ENCODE results near the gene SPTAN1.

SPTAN1 gene

DNA sequence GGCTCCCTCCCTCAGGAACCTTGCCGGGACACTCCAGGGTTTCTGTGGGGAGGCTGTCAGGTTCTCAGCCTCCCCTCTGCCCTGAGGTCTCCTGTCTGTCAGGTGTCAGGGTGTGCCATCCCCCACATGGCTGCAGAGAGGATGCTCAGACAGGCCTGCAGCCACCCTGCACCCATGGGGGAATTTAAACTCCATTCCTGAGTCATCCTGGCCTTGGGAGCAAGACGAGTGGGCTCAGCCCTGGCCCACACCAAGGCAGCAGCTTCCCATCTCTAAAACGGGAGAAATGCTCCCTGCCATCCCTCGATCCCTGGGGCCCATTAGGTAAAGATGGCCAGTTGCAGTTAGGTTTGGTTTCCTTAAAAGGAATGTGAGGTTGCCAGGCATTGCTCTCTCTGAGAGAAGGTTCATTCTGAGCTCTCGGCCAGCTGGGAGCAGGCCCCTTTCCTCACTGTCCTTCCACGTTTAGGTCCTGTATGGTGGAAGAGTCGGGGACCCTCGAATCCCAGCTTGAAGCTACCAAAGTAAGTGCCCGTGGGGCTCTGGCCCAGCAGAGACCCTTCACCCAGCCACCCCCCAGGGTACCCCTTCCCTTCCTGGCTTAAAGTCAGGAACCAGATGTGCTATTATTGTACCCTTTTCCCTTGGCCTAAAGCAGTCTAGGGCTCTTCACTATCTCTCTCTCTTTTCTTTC lies 77.6 kb downstream of the SPTAN1 start:
- H3K4me3 ChIP-seq (ENCODE audit: low read depth in 1 of 2, low read length in 1 of 2), result no peak overlapping the region
- no peaks in the 10 kb centered on the region for H3K9me3 ChIP-seq
- TF ChIP-seq, protein P1, sequence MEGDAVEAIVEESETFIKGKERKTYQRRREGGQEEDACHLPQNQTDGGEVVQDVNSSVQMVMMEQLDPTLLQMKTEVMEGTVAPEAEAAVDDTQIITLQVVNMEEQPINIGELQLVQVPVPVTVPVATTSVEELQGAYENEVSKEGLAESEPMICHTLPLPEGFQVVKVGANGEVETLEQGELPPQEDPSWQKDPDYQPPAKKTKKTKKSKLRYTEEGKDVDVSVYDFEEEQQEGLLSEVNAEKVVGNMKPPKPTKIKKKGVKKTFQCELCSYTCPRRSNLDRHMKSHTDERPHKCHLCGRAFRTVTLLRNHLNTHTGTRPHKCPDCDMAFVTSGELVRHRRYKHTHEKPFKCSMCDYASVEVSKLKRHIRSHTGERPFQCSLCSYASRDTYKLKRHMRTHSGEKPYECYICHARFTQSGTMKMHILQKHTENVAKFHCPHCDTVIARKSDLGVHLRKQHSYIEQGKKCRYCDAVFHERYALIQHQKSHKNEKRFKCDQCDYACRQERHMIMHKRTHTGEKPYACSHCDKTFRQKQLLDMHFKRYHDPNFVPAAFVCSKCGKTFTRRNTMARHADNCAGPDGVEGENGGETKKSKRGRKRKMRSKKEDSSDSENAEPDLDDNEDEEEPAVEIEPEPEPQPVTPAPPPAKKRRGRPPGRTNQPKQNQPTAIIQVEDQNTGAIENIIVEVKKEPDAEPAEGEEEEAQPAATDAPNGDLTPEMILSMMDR (IDR thresholded peaks at IDR 0.05), result no peak
- no peaks in the 10 kb centered on the region for H3K4me1 ChIP-seq (ENCODE audit: control insufficient read depth in 1 of 2, insufficient read depth in 1 of 2, low read depth in 1 of 2, low read length in 1 of 2)
- no peaks in the 10 kb centered on the region for H3K27me3 ChIP-seq
- peaks cover 100% of the 10 kb centered on the region for H3K36me3 ChIP-seq
- no peak overlapping the region for H3K27ac ChIP-seq

DNA sequence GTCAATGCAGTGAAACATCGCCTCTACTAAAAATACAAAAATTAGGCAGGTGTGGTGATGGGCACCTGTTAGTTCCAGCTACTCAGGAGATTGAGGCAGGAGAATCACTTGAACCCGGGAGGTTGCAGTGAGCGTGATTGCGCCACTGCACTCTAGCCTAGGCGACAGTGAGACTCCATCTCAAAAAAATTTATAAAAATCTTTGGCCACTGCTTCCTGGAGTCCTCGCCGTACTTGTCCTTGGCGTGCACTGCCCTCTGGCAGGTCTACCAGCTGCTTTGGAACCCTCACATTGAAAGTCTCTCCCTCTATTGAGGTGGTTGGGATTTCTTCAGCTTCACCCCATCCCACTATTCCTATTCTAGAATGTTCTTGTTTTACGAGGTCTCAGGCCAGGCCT lies 79.2 kb downstream of the SPTAN1 start:
- no peaks in the 10 kb centered on the region for H3K4me1 ChIP-seq (ENCODE audit: control insufficient read depth in 1 of 2, insufficient read depth in 1 of 2, low read depth in 1 of 2, low read length in 1 of 2)
- TF ChIP-seq, protein P1 (IDR thresholded peaks at IDR 0.05), result no peak
- H3K27me3 ChIP-seq, result no peaks in the 10 kb centered on the region
- no peak overlapping the region for H3K4me3 ChIP-seq (ENCODE audit: low read depth in 1 of 2, low read length in 1 of 2)
- H3K9me3 ChIP-seq, result no peaks in the 10 kb centered on the region
- H3K36me3 ChIP-seq, result peaks cover 99% of the 10 kb centered on the region
- no peak overlapping the region for H3K27ac ChIP-seq

- TF ChIP-seq, protein P1 (IDR thresholded peaks at IDR 0.05), result no peak
- Histone ChIP-seq H3K9me3 (no peaks in the 10 kb centered on the region), H3K4me3 (ENCODE audit: low read depth in 1 of 2, low read length in 1 of 2) (no peak overlapping the region), H3K27ac (no peak overlapping the region), H3K27me3 (no peaks in the 10 kb centered on the region), H3K36me3 (peaks cover 99% of the 10 kb centered on the region), H3K4me1 (ENCODE audit: control insufficient read depth in 1 of 2, insufficient read depth in 1 of 2, low read depth in 1 of 2, low read length in 1 of 2) (no peaks in the 10 kb centered on the region)
Measured at GRCh38 chr9:128632066-128632465, 79.7 kb downstream of the SPTAN1 start.

DNA sequence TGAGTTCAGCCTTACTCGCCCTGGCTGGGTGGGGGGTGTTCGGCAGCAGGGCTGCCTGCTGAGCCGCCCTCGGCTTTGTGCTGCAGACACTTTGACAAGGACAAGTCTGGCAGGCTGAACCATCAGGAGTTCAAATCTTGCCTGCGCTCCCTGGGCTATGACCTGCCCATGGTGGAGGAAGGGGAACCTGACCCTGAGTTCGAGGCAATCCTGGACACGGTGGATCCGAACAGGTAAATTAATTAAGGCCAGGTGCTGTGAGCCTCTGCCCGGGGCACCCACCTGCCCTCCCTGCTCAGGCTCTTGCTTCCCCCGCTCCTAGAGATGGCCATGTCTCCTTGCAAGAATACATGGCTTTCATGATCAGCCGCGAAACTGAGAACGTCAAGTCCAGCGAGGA lies 80.1 kb downstream of the SPTAN1 start:
- no peak overlapping the region for H3K4me3 ChIP-seq (ENCODE audit: low read depth in 1 of 2, low read length in 1 of 2)
- H3K4me1 ChIP-seq (ENCODE audit: control insufficient read depth in 1 of 2, insufficient read depth in 1 of 2, low read depth in 1 of 2, low read length in 1 of 2), result no peaks in the 10 kb centered on the region
- no peaks in the 10 kb centered on the region for H3K9me3 ChIP-seq
- H3K27me3 ChIP-seq, result no peaks in the 10 kb centered on the region
- TF ChIP-seq, protein P1 (IDR thresholded peaks at IDR 0.05), result no peak
- H3K27ac ChIP-seq, result no peak overlapping the region
- H3K36me3 ChIP-seq, result peaks cover 99% of the 10 kb centered on the region

DNA sequence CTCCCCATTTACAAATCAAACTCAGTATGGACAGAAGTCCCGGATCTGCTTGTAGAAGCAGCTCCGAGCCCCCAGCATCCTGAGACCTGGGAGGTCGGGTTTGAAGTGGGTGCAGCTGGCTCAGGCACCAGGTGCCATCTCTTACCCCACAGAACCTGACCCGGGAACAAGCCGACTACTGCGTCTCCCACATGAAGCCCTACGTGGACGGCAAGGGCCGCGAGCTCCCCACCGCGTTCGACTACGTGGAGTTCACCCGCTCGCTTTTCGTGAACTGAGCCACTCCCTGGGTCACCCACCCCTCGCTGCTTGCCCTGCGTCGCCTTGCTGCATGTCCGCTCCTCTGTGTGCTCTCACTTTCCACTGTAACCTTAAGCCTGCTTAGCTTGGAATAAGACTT lies 80.7 kb downstream of the SPTAN1 start:
- Histone ChIP-seq H3K9me3 (no peaks in the 10 kb centered on the region), H3K4me1 (ENCODE audit: control insufficient read depth in 1 of 2, insufficient read depth in 1 of 2, low read depth in 1 of 2, low read length in 1 of 2) (no peaks in the 10 kb centered on the region), H3K27me3 (no peaks in the 10 kb centered on the region), H3K36me3 (peaks cover 95% of the 10 kb centered on the region), H3K27ac (no peak overlapping the region), H3K4me3 (ENCODE audit: low read depth in 1 of 2, low read length in 1 of 2) (no peak overlapping the region)
- TF ChIP-seq, protein P1 (IDR thresholded peaks at IDR 0.05), result no peak

All from neutrophil (primary cell).